ENCODE measurements around the gene MT1HL1.
"Not testable (repeated sequence)": the region's sequence is repeated elsewhere in the genome, so short reads cannot be mapped to it uniquely, and the experiment has no call there.

MT1HL1 gene

DNA sequence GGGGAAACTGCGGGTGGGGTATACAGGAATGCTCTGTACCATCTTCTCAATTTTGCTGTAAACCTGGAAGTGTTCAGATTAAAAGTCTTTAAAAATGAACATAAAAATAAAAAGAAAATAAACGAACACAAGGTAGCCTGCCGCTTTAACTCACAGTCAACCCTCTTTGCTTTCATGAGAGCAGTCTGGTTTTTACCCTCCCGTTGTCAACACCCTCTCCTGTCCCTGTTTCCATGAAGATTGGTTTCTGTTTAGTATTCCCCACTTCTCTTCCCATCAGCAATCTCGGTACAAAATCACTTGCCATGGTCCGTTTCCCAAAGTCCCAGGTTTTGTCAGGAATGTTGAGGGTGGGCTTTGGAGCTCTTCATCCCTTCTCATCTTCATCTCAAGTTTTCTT is 28.8 kb downstream of the MT1HL1 start:
- DNase-seq (ENCODE audit: low read depth) = no peak

DNA sequence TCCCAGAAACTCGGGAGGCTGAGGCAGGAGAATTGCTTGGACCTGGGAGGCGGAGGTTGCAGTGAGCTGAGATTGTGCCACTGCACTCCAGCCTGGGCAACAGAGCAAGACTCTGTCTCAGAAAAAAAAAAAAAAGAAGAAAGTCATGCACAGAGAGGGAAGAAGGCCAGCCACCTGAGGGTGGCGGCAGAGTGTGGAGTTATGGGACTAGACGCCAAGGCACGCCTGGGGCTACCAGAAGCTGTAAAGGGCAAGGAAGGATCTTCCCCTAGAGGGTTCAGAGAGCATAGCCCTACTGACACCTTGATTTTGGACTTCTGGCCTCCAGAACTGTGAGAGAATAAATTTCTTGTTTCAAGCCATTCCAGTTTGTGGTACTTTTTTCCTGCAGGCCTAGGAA is 30.2 kb downstream of the MT1HL1 start:
- not testable (repeated sequence) for DNase-seq (ENCODE audit: low read depth)

DNA sequence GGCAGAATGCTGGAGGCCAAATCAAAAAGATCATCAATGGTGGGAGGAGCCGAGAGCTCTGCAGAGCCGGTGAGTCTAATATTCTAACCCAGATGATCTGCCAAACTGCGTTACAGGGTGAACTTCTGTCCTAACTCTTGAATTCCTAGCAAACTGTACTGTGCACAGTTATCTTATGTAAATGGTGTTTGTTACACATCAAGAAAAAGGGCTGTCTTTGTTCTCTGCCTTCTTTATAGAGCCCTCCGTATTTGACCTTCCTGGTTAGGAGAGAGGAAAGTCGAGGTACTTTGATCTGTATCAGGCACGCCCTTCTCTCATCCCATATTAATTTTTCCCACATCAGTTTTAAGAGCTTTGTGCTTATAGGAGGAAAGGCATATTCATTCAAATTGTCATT is 37.6 kb downstream of the MT1HL1 start:
- DNase-seq (ENCODE audit: low read depth) = no peak

DNA sequence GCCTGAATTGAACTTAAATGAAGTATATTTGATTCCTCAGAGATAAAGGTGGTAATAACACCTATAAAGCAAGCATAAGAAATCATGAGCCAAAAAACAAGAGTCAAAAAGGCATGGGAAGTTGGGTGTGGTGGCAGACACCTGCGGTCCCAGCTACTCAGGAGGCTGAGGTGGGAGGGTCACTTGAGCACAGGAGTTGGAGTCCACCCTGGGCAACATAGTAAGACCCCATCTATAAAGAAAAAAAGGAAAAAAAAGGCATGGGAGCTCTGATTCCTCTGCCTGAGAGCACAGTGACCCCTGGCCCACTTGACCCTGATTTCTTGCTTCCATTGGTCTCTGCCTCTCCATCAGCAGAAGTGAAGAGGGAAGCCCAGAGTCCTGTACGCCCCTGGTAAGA is 40.3 kb downstream of the MT1HL1 start:
- DNase-seq (ENCODE audit: low read depth) = no peak

DNA sequence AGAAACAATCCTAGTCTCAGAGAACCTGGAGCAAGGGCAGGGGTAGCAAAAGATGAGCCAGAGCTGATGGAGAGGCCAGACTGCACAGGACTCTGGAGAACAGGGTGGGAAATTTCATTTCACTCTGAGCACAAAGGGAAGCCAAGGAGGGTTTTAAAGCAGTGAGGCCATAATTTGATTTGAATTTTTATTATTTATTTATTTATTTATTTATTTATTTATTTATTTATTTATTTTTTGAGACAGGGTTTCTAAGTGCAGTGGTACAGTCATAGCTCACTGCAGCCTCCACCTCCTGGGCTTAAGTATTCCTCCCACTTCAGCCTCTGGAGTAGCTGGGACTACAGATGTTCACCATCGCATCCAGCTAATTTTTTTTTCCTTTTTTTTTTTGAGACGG is 45.1 kb downstream of the MT1HL1 start:
- no peak for DNase-seq (ENCODE audit: low read depth)

GRCh38 chr1:236957235-236957634 is 47.0 kb downstream of the MT1HL1 start:
- DNase-seq (ENCODE audit: low read depth) = no peak

Measured in EH (cell line).